ENCODE measurements around the gene RAMP2.

GRCh38 chr17:42796066-42796758, 35.2 kb downstream of the RAMP2 start:
- no peak for TF ChIP-seq CTCF (IDR thresholded peaks at IDR 0.05)
- TF ChIP-seq ZFX (IDR thresholded peaks at IDR 0.05; ENCODE audit: borderline replicate concordance) = no peak
